GM12878 (cell line): ENCODE data around the gene CCDC78. TPM values are rescaled to one million over a fixed set of nuclear protein-coding genes. Genes with fewer than 3 reads are reported as not detected.

ENCODE experiments used
- BHLHE40 ChIP-seq, 2 experiments: fragments of 450-650 bp in 1 of 2; IDR thresholded peaks; 2 replicates each; pipeline ENCODE4 v1.6.1; 2011 to 2017; ENCODE audit warnings: low read depth in 2 of 2, borderline replicate concordance in 1 of 2, improper control_type of control experiment in 1 of 2, low read length in 1 of 2, mild to moderate bottlenecking in 1 of 2
- CBX3 ChIP-seq: fragments of 200-600 bp; sonication (generic); IDR thresholded peaks from 2 replicates; pipeline ENCODE4 v1.6.1; 2016; ENCODE audit warnings: low read depth, borderline replicate concordance
- GABPA ChIP-seq: IDR thresholded peaks from 2 replicates; pipeline ENCODE4 v1.6.1; 2014; ENCODE audit warnings: antibody characterized with exemption, low read depth, mild to moderate bottlenecking, inconsistent platforms
- GATAD2B ChIP-seq: fragments of 450-650 bp; conservative IDR thresholded peaks from 2 replicates; pipeline ENCODE4 v1.6.1; 2017; ENCODE audit warnings: low read depth, mild to moderate bottlenecking, moderate library complexity
- HDAC2 ChIP-seq: fragments of 200-600 bp; sonication (generic); IDR thresholded peaks from 2 replicates; pipeline ENCODE4 v1.6.1; 2017
- IKZF2 ChIP-seq, 2 experiments: fragments of 450-650 bp; IDR thresholded peaks; 2 replicates each; pipeline ENCODE4 v1.6.1; 2017; ENCODE audit warnings: mild to moderate bottlenecking in 2 of 2, moderate library complexity in 2 of 2
- JUND ChIP-seq: IDR thresholded peaks from 2 replicates; pipeline ENCODE4 v1.6.1; 2012; ENCODE audit warnings: low read depth, mild to moderate bottlenecking, low read length, improper control_type of control experiment, moderate library complexity
- MTA2 ChIP-seq: fragments of 450-650 bp; IDR thresholded peaks from 2 replicates; pipeline ENCODE4 v1.6.1; 2016; ENCODE audit warnings: low read depth, mild to moderate bottlenecking, moderate library complexity
- MYB ChIP-seq: fragments of 150-350 bp; IDR thresholded peaks from 2 replicates; pipeline ENCODE4 v1.6.1; 2014; ENCODE audit warnings: mild to moderate bottlenecking, low read depth, low read length, borderline replicate concordance
- NFIC ChIP-seq: IDR thresholded peaks from 2 replicates; pipeline ENCODE4 v1.6.1; 2012; ENCODE audit warnings: low read depth, mild to moderate bottlenecking, inconsistent platforms, low read length, moderate library complexity
- POLR2A ChIP-seq: IDR thresholded peaks from 2 replicates; pipeline ENCODE4 v1.6.1; 2011; ENCODE audit warnings: low read depth, mild to moderate bottlenecking, low read length
- POLR2AphosphoS5 ChIP-seq: IDR thresholded peaks from 2 replicates; pipeline ENCODE4 v1.6.1; 2011; ENCODE audit warnings: mild to moderate bottlenecking, low read length, inconsistent platforms
- RB1 ChIP-seq: fragments of 450-650 bp; formaldehyde crosslinking; IDR thresholded peaks from 2 replicates; pipeline ENCODE4 v1.6.1; 2017; ENCODE audit warnings: mild to moderate bottlenecking, borderline replicate concordance
- RFX5 ChIP-seq: IDR thresholded peaks from 2 replicates; pipeline ENCODE4 v1.6.1; 2011; ENCODE audit warnings: low read depth, low read length, improper control_type of control experiment
- SIX5 ChIP-seq: IDR thresholded peaks from 2 replicates; pipeline ENCODE4 v1.6.1; 2011; ENCODE audit warnings: mild to moderate bottlenecking, low read depth, low read length, moderate library complexity; ENCODE audit not compliant: severe bottlenecking
- SUPT20H ChIP-seq: IDR thresholded peaks from 2 replicates; pipeline ENCODE4 v1.6.1; 2011; ENCODE audit warnings: low read depth, mild to moderate bottlenecking, low read length, moderate library complexity, borderline replicate concordance; ENCODE audit not compliant: control insufficient read depth
- TBL1XR1 ChIP-seq: IDR thresholded peaks from 2 replicates; pipeline ENCODE4 v1.6.1; 2012; ENCODE audit warnings: low read depth, low read length, improper control_type of control experiment
- ZBED1 ChIP-seq: IDR thresholded peaks from 2 replicates; pipeline ENCODE4 v1.6.1; 2016; ENCODE audit warnings: borderline replicate concordance
- ZNF24 ChIP-seq: fragments of 450-650 bp; IDR thresholded peaks from 2 replicates; pipeline ENCODE4 v1.6.1; 2017; ENCODE audit warnings: antibody characterized with exemption, mild to moderate bottlenecking
- polyA plus RNA-seq, 11 experiments: library from polyadenylated mRNA; depleted of rRNA in 4 of 11; unstranded in 6 of 11; stranded (reverse) in 5 of 11; fragments of >200 nt; fragmentation: Nextera tagmentation in 4 of 11; fragmentation: Illumina TruSeq in 1 of 11; extraction: Ambion mirVana in 4 of 11; extraction: Trizol in 1 of 11; gene quantifications; 1 replicate in 1 of 11; 2 replicates in 10 of 11; pipeline versions ENCODE4 v1.2.1 to v1.2.3, GENCODE V29; 2011 to 2016; ENCODE audit warnings: inconsistent platforms in 2 of 11, missing spikeins in 2 of 11, low read depth in 1 of 11
- total RNA-seq, 4 experiments: library from RNA; depleted of rRNA in 3 of 4; stranded (reverse); fragments of >200 nt in 3 of 4; fragmentation: Illumina TruSeq in 1 of 4; extraction: Trizol in 1 of 4; gene quantifications; 2 replicates each; pipeline versions ENCODE4 v1.2.1 to v1.2.3, GENCODE V29; 2013 to 2021
- TF ChIP-seq, protein P1 (sequence below): fragments of 450-650 bp; conservative IDR thresholded peaks from 2 replicates; pipeline ENCODE4 v1.6.1; 2017; ENCODE audit warnings: mild to moderate bottlenecking, moderate library complexity
- TF ChIP-seq, protein P2 (sequence below): IDR thresholded peaks from 2 replicates; pipeline ENCODE4 v1.6.1; 2012; ENCODE audit warnings: low read depth, low read length, improper control_type of control experiment
- TF ChIP-seq, protein P3 (sequence below): IDR thresholded peaks from 2 replicates; pipeline ENCODE4 v1.6.1; 2012; ENCODE audit warnings: mild to moderate bottlenecking, low read depth, low read length
- TF ChIP-seq, protein P4 (sequence below): fragments of 450-650 bp; IDR thresholded peaks from 2 replicates; pipeline ENCODE4 v1.6.1; 2018; ENCODE audit warnings: borderline replicate concordance, mild to moderate bottlenecking; ENCODE audit not compliant: partially characterized antibody

CCDC78 gene
- total and polyA plus RNA-seq, 10 of the 15 experiments (the other 5 are each of a cell fraction or from before 2014, with no cell fraction given) = 0.10 to 26.2 (median 5.4) TPM

DNA sequence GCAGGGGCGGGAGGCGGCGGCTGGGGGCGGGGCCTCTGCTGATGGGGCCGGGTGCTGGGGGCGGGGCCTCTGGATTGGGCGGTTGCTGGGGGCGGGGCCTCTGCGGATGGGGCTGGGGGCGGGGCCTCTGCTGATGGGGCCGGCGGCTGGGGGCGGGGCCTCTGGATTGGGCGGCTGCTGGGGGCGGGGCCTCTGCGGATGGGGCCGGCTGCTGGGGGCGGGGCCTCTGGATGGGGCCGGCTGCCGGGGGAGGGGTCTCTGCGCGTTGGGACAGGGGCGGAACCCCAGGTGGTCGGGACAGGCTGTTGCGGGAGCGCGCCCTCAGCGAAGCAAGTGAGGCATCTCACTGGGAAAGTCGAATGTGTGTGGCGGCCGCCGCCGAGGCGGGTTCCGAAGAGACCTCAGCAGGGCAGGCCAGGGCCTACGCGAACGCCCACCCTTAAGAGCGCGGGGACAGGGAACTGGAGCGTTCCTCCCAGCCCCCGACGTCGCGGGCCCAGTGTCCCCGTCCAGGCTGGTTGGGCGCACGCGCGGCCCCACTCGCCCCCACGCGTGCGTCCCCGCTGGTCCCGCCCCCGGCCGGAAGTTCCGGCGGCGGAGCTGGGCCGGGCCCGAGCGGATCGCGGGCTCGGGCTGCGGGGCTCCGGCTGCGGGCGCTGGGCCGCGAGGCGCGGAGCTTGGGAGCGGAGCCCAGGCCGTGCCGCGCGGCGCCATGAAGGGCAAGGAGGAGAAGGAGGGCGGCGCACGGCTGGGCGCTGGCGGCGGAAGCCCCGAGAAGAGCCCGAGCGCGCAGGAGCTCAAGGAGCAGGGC is 46.2 kb downstream of the CCDC78 start, which contains the start of gene STUB1 (continued):
- TF ChIP-seq, protein P1, sequence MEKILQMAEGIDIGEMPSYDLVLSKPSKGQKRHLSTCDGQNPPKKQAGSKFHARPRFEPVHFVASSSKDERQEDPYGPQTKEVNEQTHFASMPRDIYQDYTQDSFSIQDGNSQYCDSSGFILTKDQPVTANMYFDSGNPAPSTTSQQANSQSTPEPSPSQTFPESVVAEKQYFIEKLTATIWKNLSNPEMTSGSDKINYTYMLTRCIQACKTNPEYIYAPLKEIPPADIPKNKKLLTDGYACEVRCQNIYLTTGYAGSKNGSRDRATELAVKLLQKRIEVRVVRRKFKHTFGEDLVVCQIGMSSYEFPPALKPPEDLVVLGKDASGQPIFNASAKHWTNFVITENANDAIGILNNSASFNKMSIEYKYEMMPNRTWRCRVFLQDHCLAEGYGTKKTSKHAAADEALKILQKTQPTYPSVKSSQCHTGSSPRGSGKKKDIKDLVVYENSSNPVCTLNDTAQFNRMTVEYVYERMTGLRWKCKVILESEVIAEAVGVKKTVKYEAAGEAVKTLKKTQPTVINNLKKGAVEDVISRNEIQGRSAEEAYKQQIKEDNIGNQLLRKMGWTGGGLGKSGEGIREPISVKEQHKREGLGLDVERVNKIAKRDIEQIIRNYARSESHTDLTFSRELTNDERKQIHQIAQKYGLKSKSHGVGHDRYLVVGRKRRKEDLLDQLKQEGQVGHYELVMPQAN = peak; percentile 81
- TF ChIP-seq JUND (no peak), SIX5 (no peak), CBX3 (no peak), MYB (no peak), ZNF24 (no peak), ZBED1 (no peak), RFX5 (no peak), HDAC2 (no peak), BHLHE40 (IDR thresholded peaks at IDR 0.05; ENCODE audit: borderline replicate concordance in 1 of 2, low read depth in 2 of 2, low read length in 1 of 2) (peak; percentile 75 to 91; a peak in 3 of 4 replicates), SUPT20H (no peak), RB1 (peak; percentile 62; the same call in 1 of the 2 replicates), TBL1XR1 (0 out of 2 replicates have a peak, but pooled peaks have one; percentile 15), IKZF2 (IDR thresholded peaks at IDR 0.05) (no peak), POLR2A (peak; percentile 79), NFIC (no peak), POLR2AphosphoS5 (no peak; the same call in 1 of the 2 replicates), MTA2 (no peak), GABPA (no peak; the same call in 1 of the 2 replicates), GATAD2B (peak; percentile 94)
- TF ChIP-seq, protein P2, sequence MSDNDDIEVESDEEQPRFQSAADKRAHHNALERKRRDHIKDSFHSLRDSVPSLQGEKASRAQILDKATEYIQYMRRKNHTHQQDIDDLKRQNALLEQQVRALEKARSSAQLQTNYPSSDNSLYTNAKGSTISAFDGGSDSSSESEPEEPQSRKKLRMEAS = no peak
- TF ChIP-seq, protein P3, sequence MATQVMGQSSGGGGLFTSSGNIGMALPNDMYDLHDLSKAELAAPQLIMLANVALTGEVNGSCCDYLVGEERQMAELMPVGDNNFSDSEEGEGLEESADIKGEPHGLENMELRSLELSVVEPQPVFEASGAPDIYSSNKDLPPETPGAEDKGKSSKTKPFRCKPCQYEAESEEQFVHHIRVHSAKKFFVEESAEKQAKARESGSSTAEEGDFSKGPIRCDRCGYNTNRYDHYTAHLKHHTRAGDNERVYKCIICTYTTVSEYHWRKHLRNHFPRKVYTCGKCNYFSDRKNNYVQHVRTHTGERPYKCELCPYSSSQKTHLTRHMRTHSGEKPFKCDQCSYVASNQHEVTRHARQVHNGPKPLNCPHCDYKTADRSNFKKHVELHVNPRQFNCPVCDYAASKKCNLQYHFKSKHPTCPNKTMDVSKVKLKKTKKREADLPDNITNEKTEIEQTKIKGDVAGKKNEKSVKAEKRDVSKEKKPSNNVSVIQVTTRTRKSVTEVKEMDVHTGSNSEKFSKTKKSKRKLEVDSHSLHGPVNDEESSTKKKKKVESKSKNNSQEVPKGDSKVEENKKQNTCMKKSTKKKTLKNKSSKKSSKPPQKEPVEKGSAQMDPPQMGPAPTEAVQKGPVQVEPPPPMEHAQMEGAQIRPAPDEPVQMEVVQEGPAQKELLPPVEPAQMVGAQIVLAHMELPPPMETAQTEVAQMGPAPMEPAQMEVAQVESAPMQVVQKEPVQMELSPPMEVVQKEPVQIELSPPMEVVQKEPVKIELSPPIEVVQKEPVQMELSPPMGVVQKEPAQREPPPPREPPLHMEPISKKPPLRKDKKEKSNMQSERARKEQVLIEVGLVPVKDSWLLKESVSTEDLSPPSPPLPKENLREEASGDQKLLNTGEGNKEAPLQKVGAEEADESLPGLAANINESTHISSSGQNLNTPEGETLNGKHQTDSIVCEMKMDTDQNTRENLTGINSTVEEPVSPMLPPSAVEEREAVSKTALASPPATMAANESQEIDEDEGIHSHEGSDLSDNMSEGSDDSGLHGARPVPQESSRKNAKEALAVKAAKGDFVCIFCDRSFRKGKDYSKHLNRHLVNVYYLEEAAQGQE = no peak
- TF ChIP-seq, protein P4, sequence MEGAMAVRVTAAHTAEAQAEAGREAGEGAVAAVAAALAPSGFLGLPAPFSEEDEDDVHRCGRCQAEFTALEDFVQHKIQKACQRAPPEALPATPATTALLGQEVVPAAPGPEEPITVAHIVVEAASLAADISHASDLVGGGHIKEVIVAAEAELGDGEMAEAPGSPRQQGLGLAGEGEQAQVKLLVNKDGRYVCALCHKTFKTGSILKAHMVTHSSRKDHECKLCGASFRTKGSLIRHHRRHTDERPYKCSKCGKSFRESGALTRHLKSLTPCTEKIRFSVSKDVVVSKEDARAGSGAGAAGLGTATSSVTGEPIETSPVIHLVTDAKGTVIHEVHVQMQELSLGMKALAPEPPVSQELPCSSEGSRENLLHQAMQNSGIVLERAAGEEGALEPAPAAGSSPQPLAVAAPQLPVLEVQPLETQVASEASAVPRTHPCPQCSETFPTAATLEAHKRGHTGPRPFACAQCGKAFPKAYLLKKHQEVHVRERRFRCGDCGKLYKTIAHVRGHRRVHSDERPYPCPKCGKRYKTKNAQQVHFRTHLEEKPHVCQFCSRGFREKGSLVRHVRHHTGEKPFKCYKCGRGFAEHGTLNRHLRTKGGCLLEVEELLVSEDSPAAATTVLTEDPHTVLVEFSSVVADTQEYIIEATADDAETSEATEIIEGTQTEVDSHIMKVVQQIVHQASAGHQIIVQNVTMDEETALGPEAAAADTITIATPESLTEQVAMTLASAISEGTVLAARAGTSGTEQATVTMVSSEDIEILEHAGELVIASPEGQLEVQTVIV = no peak
